Retinal pigment epithelial cell (primary cell): ENCODE measurements around the gene SSBP3.
"Not testable (repeated sequence)": the region's sequence is repeated elsewhere in the genome, so short reads cannot be mapped to it uniquely, and the experiment has no call there.

Experiments used
- DNase-seq: peaks from one replicate; pipeline ENCODE4 v3.0.0-alpha.2; 2010; ENCODE audit warnings: low read depth
- H3K4me3 ChIP-seq: 2 replicates; pipeline ENCODE4 v1.5.1; 2011; ENCODE audit warnings: mild to moderate bottlenecking, low read length, control low read depth, moderate library complexity
- TF ChIP-seq, protein P1 (sequence below): conservative IDR thresholded peaks from 2 replicates; pipeline ENCODE4 v1.5.1; 2011; ENCODE audit warnings: low read depth, low read length, control low read depth, inconsistent platforms

SSBP3 gene

GRCh38 chr1:54348700-54349021, 57.5 kb downstream of the SSBP3 start:
- no peak for DNase-seq
- TF ChIP-seq, protein P1, sequence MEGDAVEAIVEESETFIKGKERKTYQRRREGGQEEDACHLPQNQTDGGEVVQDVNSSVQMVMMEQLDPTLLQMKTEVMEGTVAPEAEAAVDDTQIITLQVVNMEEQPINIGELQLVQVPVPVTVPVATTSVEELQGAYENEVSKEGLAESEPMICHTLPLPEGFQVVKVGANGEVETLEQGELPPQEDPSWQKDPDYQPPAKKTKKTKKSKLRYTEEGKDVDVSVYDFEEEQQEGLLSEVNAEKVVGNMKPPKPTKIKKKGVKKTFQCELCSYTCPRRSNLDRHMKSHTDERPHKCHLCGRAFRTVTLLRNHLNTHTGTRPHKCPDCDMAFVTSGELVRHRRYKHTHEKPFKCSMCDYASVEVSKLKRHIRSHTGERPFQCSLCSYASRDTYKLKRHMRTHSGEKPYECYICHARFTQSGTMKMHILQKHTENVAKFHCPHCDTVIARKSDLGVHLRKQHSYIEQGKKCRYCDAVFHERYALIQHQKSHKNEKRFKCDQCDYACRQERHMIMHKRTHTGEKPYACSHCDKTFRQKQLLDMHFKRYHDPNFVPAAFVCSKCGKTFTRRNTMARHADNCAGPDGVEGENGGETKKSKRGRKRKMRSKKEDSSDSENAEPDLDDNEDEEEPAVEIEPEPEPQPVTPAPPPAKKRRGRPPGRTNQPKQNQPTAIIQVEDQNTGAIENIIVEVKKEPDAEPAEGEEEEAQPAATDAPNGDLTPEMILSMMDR: no peak
- H3K4me3 ChIP-seq: no peak overlapping the region

DNA sequence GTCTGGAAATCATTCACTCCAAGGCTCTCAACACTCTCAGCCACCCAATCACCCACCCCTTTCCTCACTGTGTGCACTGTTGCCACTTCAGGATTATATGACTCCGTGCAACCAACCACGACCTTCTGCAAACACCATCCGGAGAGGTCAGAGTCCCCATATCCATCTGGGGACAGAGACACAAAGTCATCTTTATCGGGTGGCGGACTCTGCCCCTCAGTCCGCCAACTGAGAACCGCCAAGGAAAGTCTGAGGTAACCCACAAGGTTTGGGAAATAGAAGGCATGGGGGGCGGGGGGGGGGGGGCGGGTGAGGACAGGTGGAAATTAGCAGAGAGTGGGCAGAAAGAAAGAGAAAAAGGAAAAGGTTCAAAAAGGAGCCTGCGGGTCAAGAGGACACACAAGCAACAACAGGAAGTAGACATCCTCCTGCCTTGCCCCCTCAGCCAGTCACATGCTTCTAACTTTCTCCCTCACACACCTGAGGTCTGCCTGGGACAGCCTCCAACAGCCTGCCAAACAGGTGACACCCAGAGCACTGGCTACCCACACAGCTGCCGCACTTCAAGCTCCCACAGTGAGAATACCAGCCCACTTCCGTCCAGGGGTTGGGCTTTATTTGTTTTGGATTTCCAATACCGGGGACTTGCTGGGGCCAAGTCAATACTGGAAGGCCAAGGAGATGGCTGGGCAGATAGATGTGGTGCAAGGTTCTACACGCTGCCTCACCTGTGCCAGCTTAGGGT, 58.1 kb downstream of the SSBP3 start:
- DNase-seq: no peak
- H3K4me3 ChIP-seq: no peak overlapping the region
- TF ChIP-seq, protein P1: no peak

DNA sequence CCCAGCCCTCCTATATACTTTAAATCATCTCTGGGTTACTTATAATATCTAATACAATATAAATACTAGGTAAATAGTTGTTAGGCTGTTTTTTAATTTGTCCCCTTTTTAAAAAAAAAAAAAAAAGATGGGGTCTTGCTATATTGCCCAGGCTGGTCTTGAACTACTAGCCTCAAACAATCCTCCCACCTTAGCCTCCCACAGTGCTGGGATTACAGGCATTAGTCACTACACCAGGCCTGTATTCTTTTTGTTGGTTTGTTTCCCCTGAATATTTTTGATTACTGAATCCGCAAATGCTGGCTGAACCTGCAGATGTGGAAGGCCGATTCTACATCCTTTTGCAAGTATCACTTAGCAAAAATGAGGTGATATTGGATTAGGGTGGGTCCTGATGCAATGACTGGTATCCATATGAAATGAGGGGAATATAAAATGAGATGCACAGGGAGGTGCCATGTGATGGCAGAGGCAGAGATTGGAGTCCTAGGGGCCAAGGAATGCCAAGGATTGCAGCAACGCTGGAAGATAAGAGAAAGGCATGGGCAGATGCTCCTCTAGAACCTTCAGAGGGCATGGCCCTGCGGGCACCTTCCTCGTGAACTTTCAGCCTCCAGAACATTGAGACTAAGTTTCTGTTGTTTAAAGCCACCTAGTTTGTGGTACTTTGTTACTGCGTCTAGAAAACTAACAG, 58.8 kb downstream of the SSBP3 start:
- no peak for DNase-seq
- no peak overlapping the region for H3K4me3 ChIP-seq

DNA sequence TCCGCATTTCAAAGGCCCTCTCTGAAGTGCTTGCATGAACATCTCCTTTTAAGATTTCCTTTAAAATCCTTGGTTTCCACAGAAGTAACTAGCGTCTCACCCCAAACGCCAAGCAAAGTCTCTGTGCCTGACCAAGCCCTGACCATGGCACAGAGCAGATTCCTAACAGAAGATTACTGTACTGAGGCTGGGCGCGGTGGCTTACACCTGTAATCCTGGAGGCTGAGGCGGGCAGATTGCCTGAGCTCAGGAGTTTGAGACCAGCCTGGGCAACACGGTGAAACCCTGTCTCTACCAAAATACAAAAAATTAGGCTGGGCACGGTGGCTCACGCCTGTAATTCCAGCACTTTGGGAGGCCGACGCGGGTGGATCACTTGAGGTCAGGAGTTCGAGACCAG, 60.6 kb downstream of the SSBP3 start:
- H3K4me3 ChIP-seq, DNase-seq: not testable (repeated sequence)

More for the DNA sequence above, 58.8 kb downstream of the SSBP3 start:
- TF ChIP-seq, protein P1: no peak

GRCh38 chr1:54345116-54345515, 61.1 kb downstream of the SSBP3 start:
- no peak overlapping the region for H3K4me3 ChIP-seq
- no peak for DNase-seq
- TF ChIP-seq, protein P1: no peak

GRCh38 chr1:54342742-54343687, 63.2 kb downstream of the SSBP3 start:
- TF ChIP-seq, protein P1: no peak
- no peak overlapping the region for H3K4me3 ChIP-seq
- DNase-seq: no peak

DNA sequence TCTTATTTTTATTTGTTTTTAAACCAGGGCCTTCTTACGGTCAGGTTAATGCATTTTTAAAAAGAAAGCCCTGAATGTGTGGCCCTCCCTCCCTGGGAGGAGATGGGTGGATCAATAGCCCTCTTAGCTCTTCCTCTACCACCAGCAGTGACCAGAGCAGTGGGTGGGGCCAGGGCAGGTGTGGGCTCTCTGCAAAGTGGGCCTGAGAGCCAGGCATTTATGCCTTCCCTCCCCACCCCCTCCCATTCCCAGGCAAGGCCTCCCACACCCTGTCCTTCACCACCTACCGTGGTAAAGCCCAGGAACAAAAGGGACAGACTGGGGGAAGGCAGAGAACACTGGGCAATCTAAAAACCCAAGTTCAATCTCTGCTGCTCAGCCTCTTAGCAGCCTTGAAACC, 63.9 kb downstream of the SSBP3 start:
- H3K4me3 ChIP-seq: no peak overlapping the region
- no peak for DNase-seq
- TF ChIP-seq, protein P1: no peak
